Measurements from ENCODE around the gene VPREB3.

- TF ChIP-seq NRF1 (IDR thresholded peaks at IDR 0.05; ENCODE audit: low read depth, low read length) (no peak), USF2 (IDR thresholded peaks at IDR 0.05; ENCODE audit: borderline replicate concordance, low read depth, low read length) (no peak), REST (IDR thresholded peaks at IDR 0.05; ENCODE audit: low read depth, low read length) (no peak), CTCF (IDR thresholded peaks at IDR 0.05) (no peak), MAX (IDR thresholded peaks at IDR 0.05; ENCODE audit: low read depth) (no peak), POLR2AphosphoS5 (IDR thresholded peaks at IDR 0.05; ENCODE audit: low read depth, low read length) (no peak), JUND (IDR thresholded peaks at IDR 0.05) (no peak), FOXM1 (IDR thresholded peaks at IDR 0.05; ENCODE audit: low read depth) (no peak), SIN3A (IDR thresholded peaks at IDR 0.05; ENCODE audit: borderline replicate concordance, low read depth, low read length) (no peak), TAF1 (IDR thresholded peaks at IDR 0.05; ENCODE audit: borderline replicate concordance, low read depth, low read length) (no peak)
Measured at GRCh38 chr22:23803001-23803819, 49.0 kb upstream of the VPREB3 start.
